ENCODE data around the gene DLGAP1. TPM values are rescaled to one million over a fixed set of nuclear protein-coding genes. Genes with fewer than 3 reads are reported as not detected.
A peak's percentile ranks its signal among the peaks of the same experiment; 100 is the strongest.

Gene DLGAP1
- total RNA-seq, 1 experiment from 2014 or later, result 2.8 TPM

DNA sequence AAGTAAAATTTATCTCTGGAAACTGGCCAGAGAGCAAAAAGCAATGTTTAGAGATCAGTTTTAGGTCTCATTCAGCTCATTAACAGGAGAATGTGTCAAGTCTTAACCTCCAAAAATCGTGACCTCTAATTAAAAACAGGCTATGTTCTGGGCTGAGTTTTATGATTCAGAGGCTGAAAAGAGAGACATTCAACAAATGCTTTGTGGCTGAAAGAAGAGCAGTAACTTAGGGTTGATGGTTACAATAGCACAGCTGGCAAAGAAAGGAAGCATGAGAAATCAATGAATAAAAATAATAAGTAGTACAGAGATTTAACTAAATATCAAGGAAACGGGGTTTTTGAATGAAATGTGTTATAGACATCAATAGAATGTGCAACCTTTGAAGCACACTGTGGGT, 992.1 kb downstream of the DLGAP1 start:
- Histone ChIP-seq H3K36me3 (peaks cover 30% of the 10 kb centered on the region), H3K27ac (no peak overlapping the region), H3K9me3 (replicated peaks) (no peaks in the 10 kb centered on the region), H3K27me3 (no peaks in the 10 kb centered on the region), H3K4me3 (no peak overlapping the region), H3K4me1 (no peaks in the 10 kb centered on the region)
- no peak for DNase-seq

DNA sequence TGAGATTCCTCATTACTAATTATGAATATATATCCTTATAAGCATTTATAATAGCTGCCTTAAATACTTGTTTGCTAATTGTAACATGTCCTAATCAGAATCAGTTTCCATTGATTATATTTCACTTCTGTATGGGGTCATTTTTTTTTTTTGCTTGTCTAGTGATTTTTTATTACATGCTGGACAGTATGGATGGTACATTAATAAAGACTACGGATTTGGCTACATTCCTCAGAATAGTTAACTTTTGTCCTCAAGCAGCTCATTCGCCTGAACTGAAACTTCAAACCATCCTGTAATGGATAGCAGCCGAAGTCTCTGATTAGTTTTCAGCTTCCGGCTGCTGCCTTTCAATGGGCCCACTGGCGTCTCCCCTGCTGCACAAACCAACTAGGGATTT, 993.4 kb downstream of the DLGAP1 start:
- H3K36me3 ChIP-seq, result peaks cover 43% of the 10 kb centered on the region
- H3K9me3 ChIP-seq (replicated peaks), result no peaks in the 10 kb centered on the region
- no peak for DNase-seq
- no peaks in the 10 kb centered on the region for H3K4me1 ChIP-seq
- no peak overlapping the region for H3K4me3 ChIP-seq
- H3K27me3 ChIP-seq, result no peaks in the 10 kb centered on the region
- no peak overlapping the region for H3K27ac ChIP-seq

DNA sequence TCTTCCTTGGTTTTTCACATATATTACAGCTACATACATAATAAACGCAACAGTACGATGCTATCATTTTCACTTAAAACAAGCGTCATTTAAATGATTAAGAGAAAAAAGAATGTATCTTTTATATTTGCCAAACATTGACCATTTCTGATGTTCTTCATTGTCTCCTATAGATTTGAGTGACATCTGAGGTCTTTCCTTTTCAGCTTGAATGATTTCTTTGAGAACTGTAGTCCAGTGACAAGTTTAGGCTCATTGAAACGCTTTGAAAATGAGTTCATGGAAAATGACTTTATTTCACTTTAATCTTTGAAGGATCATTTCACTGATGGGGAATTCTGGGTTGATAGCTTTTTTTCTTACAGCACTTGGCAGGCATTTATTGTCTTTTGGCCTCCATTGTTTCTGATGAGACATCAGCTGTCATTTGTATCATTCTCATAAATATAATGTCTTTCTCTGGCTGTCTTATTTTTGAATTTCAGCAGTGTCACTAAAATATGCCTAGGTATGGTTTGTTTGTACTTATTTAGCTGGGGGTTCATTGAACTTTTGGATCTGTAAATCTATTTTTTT, 994.2 kb downstream of the DLGAP1 start:
- Histone ChIP-seq H3K4me3 (no peak overlapping the region), H3K27me3 (no peaks in the 10 kb centered on the region), H3K4me1 (no peaks in the 10 kb centered on the region), H3K36me3 (peaks cover 51% of the 10 kb centered on the region), H3K9me3 (replicated peaks) (no peaks in the 10 kb centered on the region), H3K27ac (no peak overlapping the region)
- DNase-seq, result no peak

DNA sequence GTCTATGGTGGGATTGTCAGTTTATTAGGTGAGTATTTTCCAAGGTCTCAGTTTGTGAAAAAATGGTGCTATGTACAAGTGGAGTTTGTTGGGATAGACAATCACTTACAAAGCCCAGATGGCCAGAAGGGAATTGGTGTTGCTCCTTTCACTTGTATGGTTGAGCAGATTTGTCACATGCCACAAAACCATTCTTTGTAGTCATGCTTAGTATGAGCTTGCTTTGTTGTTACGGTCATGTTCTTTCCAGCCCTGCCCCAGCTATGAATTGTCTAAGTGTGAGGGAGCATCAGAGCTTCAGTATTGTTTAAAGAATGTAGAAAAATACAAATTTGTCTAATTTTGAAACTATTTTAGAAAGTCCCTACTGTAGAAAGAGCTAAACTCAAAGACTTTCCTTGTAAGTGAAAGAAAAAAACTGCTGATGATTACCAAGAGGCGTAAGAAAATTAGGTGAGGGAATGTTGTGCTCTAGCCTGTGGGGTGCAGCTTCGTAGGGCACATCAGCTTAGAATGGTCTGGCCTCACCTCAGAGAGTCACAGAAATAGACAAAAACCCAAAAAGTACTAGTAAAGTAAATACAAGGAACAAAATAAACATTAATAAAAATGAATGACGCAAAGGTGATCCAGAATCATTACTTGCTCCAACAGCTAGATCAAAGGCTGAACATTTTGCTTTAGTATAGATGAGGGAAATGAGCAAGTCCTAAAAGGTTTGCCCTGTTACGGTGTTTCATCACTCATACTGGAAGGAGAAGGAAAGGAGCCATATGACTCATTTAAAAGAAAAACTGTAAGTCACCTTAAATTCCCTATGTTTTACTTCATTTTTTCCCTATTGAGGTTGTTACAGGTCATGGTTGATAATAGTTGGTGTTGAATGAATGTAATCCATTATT, 995.9 kb downstream of the DLGAP1 start:
- DNase-seq, result no peak
- peaks cover 12% of the 10 kb centered on the region for H3K4me1 ChIP-seq
- H3K4me3 ChIP-seq, result no peak overlapping the region
- H3K9me3 ChIP-seq (replicated peaks), result no peaks in the 10 kb centered on the region
- H3K27ac ChIP-seq, result no peak overlapping the region
- peaks cover 62% of the 10 kb centered on the region for H3K36me3 ChIP-seq
- H3K27me3 ChIP-seq, result no peaks in the 10 kb centered on the region

DNA sequence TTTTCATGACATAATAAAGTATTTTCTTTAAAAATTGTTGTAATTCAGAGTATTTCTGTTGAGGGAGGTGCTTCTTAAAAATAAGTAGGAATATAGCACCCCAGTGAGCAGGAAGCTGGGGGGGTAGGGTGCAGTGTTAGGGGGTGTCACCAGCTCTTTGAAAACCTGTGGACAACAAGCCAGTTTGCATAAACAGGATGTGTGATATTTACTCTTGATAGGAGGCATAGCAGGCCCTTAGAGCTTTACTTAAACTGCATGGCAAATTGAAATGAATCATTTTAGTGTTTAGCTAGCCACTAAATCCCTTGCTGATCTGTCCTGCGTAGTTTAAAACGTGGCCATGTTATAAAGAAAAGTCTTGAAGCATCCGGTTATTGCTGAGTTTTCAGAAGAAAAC, 996.7 kb downstream of the DLGAP1 start:
- H3K27me3 ChIP-seq, result no peaks in the 10 kb centered on the region
- no peak overlapping the region for H3K27ac ChIP-seq
- no peak overlapping the region for H3K4me3 ChIP-seq
- H3K4me1 ChIP-seq, result peaks cover 16% of the 10 kb centered on the region
- peaks cover 67% of the 10 kb centered on the region for H3K36me3 ChIP-seq
- no peaks in the 10 kb centered on the region for H3K9me3 ChIP-seq (replicated peaks)
- DNase-seq, result no peak

DNA sequence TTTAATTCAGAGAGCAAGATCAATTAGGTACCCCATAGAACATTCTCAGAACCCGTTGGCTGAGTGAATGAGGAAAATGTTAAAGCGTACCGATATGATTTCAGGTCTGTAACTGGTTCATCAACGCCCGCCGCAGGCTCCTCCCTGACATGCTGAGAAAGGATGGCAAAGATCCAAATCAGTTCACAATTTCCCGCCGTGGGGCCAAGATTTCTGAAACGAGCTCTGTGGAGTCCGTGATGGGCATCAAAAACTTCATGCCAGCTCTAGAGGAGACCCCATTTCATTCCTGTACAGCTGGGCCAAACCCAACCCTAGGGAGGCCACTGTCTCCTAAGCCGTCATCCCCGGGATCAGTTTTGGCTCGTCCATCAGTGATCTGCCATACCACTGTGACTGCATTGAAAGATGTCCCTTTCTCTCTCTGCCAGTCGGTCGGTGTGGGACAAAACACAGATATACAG, 997.8 kb downstream of the DLGAP1 start:
- no peak overlapping the region for H3K4me3 ChIP-seq
- no peaks in the 10 kb centered on the region for H3K27me3 ChIP-seq
- no peak for DNase-seq
- H3K27ac ChIP-seq, result no peak overlapping the region
- peaks cover 16% of the 10 kb centered on the region for H3K4me1 ChIP-seq
- H3K9me3 ChIP-seq (replicated peaks), result no peaks in the 10 kb centered on the region
- H3K36me3 ChIP-seq, result peaks cover 76% of the 10 kb centered on the region

DNA sequence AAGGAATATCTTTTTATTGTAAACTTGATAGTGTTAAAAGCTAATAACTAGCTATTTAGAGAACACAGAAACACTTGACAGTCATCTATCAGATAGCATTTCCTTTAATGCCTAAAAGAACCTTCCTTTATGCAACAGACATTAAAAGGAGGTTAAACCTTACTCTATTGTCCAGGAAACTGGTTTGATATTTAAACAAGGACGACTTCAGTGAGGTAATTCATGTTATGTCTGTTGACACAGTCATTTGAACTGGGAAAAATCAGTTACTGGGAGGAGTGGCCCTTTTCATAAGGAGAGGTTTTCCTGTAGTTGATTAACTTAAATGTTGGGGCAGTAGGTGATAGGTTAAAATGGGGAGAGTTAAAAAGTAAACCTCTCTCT, 998.4 kb downstream of the DLGAP1 start:
- H3K27me3 ChIP-seq, result no peaks in the 10 kb centered on the region
- H3K36me3 ChIP-seq, result peaks cover 76% of the 10 kb centered on the region
- H3K9me3 ChIP-seq (replicated peaks), result no peaks in the 10 kb centered on the region
- no peak overlapping the region for H3K27ac ChIP-seq
- H3K4me3 ChIP-seq, result no peak overlapping the region
- H3K4me1 ChIP-seq, result peaks cover 16% of the 10 kb centered on the region
- DNase-seq, result no peak

DNA sequence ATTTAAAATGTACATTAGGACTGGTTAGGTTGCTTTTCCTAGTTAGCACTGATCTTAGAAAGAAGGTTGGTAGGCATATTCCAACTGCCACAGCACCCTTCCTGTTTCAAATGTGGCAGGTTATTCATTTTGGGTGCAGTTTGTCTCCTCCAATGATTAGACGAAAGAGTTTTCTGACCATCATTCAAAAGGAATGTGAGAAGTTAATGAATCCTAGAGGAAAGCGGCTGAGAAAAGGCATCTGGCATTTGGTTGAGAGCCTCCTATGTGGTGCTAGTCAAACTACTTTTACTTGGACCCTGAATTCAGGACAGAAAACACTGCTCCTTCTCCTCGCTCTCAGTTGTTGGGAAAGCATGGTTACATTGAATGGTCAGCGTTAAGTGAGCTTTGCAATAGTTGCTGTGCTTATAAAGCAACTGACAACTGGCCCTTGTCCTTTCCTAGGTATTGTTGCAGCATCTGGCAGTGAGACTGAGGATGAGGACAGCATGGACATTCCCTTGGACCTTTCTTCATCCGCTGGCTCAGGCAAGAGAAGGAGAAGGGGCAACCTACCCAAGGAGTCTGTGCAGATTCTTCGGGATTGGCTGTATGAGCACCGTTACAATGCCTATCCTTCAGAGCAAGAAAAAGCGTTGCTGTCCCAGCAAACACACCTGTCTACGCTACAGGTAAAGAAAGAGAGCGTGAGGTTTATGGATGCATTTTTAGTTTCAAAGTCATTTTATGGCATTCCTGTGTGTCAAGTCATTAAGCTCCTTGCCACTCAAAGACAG, 999.0 kb downstream of the DLGAP1 start:
- Histone ChIP-seq H3K9me3 (replicated peaks) (no peaks in the 10 kb centered on the region), H3K27me3 (no peaks in the 10 kb centered on the region), H3K4me3 (no peak overlapping the region), H3K4me1 (peaks cover 16% of the 10 kb centered on the region), H3K36me3 (peaks cover 80% of the 10 kb centered on the region), H3K27ac (no peak overlapping the region)
- no peak for DNase-seq

DNA sequence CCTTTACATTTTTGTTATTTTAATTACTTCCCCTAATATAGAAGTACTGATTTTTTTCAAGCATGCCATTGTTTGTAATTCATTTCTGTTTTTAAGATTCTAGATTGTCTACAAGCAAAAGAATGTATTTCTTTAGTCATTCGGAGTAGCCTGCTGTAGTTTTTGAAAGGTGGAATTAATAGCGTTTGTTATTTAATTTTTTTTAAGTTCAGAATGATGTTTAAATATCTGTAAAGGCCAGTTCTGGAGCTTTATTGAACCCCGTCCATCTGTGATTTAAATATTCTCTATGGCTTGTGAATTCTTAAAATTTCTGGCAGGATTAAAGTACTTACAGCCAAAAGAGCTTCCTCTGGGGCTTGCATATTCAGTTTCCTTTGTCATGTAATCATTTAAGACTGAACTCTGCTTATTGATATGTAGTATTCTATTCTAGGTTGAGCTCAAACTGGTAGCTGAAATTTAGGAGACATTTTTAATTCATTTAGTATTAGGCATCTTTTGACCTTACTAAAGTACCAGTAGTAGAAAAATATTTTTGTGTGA, 999.9 kb downstream of the DLGAP1 start:
- H3K4me3 ChIP-seq, result peak overlapping the region; percentile 76; the same call in 1 of the 2 replicates
- peaks cover 16% of the 10 kb centered on the region for H3K4me1 ChIP-seq
- H3K27ac ChIP-seq, result peak overlapping the region; percentile 95
- H3K27me3 ChIP-seq, result no peaks in the 10 kb centered on the region
- H3K36me3 ChIP-seq, result peaks cover 76% of the 10 kb centered on the region
- no peaks in the 10 kb centered on the region for H3K9me3 ChIP-seq (replicated peaks)
- DNase-seq, result no peak

DNA sequence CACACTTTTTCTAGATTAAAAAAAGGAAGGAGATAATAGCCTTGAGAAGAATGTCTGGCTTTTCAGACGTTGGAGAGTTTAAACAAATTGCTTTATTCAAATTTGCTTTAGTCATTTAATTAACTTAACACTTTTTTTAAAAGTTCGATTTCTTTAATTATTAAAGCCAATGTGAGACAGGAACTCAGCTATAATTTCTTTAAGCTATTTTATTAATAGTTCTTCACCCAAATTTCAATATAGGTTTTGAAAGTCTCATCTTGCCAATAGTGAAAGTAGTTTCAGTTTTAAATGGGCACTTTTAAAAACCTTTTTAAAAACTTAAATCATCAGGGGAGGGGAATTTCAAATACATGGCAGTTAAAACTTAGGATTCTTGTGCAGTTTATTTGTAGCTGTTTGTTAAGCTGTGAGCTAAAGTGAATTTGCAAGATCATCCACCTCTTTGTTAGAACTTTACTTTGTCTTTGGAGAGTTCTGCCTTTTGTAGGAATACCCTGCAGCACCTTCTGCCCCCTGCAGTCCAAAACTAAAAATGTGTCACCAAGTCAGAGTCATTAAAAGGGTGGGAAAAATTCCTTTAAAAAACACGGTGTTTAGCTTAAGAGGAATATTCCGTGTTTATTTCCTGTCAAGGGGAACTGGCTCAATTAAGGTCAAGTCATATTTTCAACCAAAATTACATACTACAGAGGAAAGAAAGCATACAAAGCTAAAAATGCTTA, 1000.6 kb downstream of the DLGAP1 start:
- H3K27ac ChIP-seq, result peak overlapping the region; percentile 95
- no peaks in the 10 kb centered on the region for H3K27me3 ChIP-seq
- H3K9me3 ChIP-seq (replicated peaks), result no peaks in the 10 kb centered on the region
- peak; percentile 40 to 64 for DNase-seq
- H3K36me3 ChIP-seq, result peaks cover 72% of the 10 kb centered on the region
- H3K4me1 ChIP-seq, result peaks cover 16% of the 10 kb centered on the region
- H3K4me3 ChIP-seq, result peak overlapping the region; percentile 76

DNA sequence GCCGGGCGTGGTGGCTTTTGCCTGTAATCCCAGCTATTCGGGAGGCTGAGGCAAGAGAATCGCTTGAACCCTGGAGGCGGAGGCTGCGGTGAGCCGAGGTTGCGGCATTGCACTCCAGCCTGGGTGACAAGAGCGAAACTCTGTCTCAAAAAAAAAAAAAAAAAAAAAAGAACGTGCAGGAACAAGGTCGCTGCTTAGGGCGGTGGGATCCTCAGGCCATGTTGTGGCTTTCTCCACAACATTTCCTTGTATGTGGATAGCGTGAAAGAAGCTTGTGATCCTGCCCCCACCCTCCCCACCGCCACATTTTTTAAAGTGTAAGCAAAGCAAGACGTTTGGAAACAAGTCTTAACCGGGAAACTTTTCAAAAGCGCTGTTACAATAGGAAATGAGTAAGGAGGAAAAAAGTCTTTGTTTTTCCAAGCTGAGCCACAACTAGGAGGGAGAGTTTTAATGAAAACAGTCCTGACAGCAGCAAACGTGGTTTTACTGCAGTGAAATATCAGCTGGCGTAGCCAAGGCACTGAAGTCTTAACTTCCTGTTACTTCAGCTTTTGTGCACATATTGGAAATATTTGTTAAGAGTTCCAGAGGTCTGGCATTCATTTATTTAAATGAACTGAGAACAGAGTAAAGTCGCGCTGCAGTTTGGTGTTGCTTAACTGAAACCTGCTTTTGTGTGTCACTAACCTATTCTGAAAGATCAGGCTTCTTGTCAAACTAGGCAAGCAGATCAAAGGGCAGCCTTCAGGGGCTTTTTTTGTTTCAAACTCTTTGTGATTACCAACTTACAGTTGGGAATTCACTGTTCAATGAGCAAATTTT, 1001.4 kb downstream of the DLGAP1 start:
- H3K4me3 ChIP-seq, result peak overlapping the region; percentile 76
- H3K36me3 ChIP-seq, result peaks cover 64% of the 10 kb centered on the region
- H3K27me3 ChIP-seq, result no peaks in the 10 kb centered on the region
- peak overlapping the region; percentile 95 for H3K27ac ChIP-seq
- H3K9me3 ChIP-seq (replicated peaks), result no peaks in the 10 kb centered on the region
- peaks cover 16% of the 10 kb centered on the region for H3K4me1 ChIP-seq
- DNase-seq, result peak; percentile 15 to 37

DNA sequence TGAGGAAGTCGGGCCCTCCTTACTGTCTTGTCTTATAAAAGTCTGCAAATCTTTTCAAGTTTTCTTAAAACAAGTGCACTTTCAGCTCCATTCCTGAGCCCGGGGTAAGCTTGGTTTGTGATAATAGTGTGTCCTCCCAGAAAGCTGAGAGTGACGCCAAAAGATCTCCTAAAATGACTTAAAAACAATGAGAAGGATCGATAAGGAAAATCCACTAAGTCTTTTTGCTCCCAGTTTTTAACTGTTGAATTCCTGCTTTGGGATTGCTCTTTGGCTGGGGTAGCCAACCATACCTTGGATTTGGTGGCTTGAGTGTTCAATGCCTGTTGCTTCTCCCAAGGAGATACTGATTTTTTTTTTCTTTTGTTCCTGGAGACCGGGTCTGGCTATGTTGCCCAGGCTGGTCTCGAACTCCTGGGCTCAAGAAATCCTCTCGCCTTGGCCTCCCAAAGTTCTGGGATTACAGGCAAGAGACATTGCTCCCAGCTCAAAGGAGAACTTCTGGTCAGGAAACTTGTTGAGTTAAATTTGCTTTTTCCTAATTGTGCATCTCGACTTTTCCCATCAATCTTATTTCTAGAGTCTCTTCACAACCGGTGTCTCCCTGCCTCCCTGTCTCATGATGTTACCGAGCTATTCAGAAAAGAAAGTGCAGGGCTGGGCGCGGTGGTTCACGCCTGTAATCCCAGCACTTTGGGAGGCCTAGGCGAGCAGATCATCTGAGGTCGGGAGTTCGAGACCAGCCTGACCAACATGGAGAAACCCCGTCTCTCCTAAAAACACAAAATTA, 1002.2 kb downstream of the DLGAP1 start:
- DNase-seq, result peak in 1 of 2 experiments; percentile 13
- peaks cover 16% of the 10 kb centered on the region for H3K4me1 ChIP-seq
- no peaks in the 10 kb centered on the region for H3K27me3 ChIP-seq
- H3K9me3 ChIP-seq (replicated peaks), result no peaks in the 10 kb centered on the region
- peaks cover 56% of the 10 kb centered on the region for H3K36me3 ChIP-seq
- H3K4me3 ChIP-seq, result peak overlapping the region; percentile 76
- H3K27ac ChIP-seq, result peak overlapping the region; percentile 95
